GM18861 (cell line): ENCODE measurements around the gene RAMP3.

ENCODE experiments used
- ATAC-seq: cut with Tn5 transposase; IDR thresholded peaks from one replicate; pipeline ENCODE4 v1.9.1; 2021; ENCODE audit not compliant: unreplicated experiment

Gene RAMP3

DNA sequence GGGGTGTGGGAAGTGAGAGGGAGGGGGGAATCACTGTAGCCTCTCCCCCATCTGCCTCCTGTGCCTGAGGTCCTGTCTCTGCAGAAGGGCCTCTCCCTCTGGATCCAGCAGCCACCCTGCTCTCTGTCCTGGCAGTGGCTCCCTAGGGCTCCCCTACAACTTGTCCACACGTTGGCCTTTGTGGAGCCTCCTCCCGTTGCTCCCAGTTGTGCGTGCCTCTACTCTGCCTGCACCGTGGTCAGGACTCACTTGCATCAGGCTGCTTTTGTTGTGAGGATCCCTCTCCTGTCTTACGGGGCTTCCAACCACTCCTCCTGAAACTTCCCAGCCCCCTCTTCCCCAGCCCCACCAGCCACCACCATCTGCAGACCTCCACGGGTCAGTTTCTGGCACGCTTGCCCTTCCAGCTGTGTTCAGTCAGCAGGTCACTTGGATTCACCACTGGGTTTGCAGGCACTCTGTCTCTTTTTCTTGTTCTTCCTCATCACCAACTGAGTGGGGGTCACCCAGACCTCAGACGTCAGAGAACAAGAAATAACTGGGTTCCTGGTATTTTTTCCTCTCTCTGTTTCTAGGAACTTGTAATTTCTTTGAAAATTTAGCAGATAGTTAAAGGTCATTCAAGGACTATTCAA, 62.3 kb downstream of the RAMP3 start:
- no peak for ATAC-seq

DNA sequence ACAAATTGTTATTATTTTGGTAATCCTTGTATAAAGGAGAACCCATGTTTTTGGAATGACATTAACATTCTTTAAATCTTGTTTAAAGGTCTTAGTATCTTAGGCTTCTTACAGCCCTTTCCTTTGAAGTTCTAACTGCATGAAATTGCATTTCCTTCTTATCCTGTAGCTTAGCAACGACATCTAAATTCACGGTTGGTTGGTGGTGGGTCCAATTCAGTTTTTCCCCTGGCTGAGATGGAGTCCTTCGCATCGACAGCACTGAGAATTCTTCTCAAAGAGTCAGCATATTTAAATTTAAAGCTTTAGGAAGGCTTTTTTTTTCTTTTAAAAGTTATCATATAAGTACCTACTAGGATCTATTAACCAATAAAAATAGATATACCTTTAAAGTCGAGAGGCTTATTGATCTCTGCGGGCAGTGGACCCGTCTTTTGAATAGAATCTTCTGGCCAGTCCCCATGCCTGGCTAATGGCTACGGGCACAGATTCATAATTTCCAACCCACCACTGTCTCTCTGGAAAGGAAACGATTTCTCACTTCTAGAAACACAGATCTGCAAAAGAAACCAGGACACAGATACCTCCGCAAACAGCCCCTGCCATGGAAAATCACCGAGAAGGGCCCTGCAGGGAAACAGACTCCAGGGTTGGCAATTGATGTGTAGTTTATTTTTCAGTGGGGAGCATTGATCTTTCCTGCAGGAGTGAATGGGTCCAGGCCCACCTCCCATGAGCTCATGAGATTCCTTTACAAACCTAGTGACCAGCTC, 63.4 kb downstream of the RAMP3 start:
- ATAC-seq, result no peak

DNA sequence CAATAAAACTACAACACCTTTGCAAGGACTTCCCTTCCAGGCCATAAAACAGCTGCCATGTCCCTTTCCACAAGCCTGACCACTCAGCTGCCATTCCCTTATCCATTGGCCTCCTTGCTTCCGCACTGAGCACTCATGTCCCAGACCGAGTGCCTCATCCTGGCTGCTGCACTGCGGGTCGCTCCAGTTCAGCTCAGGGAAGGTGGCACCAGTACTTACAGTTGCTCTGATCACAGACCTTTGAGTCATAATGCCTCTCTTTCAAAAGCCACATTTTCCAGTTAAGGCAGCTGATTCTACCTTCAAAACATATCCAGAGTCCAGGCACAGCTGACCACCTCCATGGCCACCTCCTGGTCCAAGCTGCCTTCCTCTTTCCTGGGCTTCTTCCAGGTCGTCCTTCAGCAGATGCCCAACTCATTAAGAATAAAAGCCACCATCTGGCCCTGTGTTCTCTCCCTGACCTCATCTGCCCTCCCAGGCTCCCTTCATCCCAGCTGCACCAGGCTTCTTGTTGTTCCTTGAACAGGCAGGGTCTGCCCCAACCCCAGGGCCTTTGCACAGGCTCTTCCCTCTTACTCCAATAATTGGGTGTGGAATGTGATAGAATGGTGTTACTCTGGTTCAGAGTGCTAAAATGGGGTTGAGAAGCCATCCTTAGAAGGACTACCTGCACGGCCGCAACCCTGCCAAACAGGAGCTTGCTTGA, 64.5 kb downstream of the RAMP3 start:
- no peak for ATAC-seq

DNA sequence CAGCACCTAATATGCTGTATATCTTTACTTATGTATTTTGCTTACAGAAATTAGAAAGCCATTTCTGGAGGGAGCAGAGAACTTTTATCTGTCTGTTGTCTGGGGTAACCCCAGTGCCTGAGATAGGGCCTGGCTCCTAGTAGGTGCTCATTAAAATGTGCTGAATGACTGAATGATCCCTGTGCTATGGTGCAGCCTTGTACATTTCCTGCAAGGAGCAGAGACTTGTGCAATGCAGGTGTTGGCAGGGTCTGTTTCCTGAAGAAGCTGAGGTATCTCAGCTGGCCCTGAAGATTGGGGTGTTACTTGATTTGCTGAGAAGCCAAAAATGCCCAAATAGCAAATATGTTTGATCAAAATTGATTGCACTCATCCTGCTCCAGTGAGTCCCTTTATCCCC, 65.5 kb downstream of the RAMP3 start:
- ATAC-seq, result no peak

DNA sequence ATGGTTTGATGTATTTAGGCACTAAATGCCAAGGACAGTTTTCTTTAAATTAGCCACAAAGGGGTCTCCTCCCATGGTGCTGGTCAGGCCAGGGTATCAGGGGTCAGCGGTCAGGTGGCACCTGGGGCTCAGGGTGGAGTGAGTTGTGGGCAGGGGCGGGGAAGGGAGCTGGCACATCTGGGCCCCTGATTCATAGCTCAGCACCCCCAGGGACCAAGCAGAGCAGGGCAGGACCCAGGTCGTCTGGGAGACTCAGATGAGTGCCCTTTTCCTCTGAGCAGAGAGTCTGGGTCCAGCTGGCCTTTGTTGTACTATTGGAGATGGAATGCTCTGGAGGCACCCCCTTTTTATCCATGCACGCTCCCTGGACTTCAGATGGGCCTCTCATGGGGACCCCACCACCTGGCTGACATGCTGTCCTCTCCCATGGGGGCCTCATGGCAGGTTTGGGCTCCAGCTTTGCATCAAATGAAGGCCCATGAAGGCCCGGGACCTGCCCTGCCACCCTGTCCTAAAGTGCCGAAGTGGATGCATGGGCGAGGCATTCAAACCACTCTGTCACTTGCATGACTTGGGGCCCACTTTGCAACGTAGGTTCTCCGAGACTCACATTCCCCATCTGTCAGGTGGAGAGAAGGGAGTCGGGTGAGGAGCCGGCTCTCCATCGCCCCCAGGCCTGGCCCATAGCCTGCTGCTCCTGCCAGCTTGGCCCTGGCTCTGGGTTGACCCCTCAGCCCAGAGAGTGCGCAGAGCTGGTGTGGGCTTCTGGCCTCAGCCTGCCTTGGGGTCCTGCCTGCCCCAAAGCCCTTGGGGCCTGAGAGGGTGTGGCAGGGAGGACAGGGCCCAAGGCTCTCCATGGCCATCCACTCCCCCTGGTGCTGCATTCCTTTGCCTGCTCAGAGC, 66.4 kb downstream of the RAMP3 start:
- no peak for ATAC-seq

DNA sequence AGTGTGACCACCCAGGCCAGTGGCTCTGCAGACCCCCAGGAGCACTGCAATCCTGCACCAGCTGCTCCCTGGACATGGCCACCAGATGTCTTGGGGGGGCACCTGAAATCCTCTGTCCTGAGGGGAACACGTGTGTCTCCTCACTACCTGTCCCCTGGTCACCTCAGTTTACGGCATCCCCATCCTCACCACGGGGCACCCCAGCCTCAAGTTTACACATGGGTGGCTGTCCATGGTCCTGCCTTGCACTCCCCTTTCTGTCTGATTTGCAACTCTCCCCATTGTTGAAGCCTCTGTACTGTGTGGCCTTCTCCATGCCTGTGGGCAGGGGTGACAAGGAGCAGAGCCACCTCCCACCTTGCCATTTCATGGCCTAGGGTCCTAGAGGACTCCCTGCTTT, 67.2 kb downstream of the RAMP3 start:
- ATAC-seq, result no peak

DNA sequence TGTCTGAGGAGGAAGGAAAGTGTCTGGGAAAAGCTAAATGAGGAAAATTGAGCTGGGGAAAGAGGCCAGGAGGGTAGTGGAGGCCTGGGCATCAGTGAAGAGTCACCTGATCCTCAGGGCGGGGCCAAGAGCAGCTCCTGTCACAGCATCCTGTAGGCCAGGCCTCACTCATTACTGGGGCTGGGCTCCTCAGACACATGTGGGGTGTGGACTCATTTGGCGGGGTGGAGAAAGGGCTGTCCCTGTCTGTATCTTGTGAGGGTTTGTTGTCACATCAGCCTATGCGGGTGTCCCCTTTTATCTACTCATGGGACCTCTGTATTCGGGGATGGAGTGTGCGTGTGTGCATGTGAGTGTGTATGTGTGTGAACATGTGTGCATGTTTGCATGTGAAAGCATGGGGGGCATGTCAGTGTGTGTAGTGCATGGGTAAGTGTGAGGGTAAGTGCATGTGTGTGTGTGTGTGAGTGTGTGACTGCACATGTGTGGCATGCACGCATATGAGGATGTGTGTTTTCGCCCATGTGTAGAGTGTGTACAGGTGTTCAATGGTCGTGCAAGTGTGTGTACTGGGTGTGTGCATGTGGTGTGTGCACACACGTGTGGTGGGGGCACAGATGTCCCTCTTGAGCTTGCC, 67.8 kb downstream of the RAMP3 start:
- no peak for ATAC-seq

DNA sequence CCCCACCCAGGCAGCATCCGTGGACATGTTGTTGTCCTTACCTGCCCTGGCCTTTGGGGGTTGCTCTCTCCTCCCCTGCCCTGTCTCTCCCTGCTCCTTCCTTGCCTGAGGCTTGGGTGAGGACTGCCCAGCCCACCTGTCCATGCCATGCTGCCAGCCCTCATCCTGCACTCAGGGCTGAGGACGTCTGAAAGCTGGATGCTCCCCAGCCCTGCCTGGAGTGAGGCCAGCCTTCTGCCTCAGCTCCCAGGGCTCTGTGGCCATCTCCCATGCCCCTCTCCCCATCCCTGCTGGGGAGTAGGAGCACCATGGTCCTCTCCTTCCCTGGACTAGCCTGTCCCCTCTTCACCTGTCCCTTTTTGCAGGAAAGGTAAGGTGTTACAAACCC, 68.4 kb downstream of the RAMP3 start:
- ATAC-seq, result no peak

DNA sequence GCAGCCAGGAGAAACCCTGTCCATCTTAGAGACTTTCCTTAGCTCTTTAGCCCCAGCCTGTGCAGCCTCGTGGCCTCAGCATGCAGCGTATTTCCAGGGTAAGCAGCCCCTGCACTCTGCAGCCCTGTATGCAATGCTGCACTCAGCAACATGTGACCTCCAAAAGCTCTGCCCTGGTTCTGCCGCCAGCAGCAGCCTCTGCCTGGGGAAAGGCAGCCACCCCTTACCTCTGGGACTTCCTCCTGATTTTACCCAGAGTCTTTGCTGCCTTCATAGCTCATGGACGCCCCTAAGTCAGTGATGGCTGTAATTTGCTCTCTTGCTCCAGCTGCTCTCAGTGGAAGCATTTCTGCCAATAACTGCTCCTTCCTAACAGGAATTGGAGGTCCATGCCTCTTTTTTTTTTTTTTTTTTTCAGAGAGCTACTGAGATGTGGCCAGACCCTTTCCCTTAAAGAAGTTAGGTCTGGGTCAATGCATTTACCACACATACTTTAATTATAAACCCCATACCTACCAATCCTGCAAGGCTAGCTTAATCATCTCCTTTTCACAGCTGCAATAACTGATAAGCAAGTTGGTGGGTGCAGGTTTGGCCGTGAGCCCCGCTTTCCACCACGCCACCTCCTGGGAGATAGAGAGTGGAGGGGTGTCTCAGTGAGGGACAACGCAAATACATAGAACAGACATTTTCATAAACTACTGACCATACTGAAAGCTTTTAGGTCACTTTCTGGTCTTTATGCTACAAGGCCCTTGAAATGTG, 71.7 kb downstream of the RAMP3 start:
- no peak for ATAC-seq

DNA sequence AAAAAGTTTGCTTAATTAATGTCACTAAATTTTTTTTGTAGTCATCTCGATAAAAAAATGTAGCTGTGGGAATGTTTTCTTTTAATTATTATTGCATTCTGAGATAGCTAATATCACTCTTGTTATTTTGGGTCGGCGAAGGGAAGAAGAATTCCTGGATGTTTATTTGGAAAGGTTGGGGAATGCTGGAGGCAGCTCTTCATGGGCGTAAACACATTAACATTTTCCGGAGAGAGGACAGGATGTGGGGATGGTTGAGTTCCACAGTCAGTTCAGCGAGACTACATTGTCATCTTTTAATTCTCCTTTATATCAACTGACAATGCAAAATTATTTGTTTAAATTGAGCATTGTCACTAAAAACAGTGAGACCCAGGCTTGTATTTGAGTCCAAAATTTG, 72.5 kb downstream of the RAMP3 start:
- no peak for ATAC-seq

DNA sequence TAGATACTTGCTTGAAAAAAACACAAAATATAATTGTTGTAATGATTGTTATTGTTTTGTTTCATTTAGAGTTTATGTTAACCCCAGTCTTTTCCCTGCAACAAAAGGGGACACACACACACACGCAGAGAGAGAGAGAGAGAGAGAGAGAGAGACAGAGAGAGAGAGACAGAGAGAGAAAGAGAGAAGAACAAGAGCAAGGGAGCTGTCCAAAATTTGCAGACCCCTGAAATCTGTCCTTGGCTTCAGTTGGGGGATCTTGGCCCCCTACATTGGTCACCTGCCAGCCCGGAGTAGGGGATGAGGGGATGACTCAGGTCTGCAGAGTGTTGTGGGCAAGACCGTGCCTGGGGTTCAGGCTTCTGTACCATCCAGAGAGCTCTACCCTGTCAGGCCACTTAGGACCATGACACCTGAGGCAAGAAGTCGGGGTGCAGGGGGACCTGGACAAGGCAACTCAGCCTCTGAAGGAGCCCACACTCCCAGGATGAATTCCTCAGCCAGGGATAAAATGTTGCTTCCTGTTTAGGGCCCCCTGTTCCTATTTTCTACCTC, 73.1 kb downstream of the RAMP3 start:
- no peak for ATAC-seq

DNA sequence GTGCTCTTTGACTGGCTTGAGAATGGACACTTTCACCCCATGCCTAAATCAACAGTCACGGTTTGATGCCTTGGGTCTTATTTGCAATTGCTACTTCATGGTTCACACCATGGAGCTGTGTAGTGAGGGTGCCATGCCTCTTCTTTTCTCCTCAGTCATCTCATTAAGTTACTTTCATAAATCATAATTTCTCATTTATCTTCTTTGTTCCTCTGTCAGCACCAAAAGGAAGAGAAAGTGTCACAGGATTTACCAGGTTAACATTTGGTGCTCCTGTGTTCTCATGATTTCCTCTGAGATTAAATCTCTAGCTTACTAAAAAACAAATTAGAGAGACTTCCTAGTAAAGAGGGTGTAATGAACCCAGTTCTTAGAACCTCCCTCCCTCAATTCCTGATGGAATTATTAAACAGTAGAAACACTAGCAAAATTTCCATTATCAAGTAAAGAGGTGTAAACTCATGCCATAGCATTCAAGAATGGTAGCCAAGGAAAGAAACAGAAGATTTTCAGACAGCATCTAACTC, 75.7 kb downstream of the RAMP3 start:
- no peak for ATAC-seq
